ENCODE data around the gene CDKN2C.
A peak's percentile ranks its signal among the peaks of the same experiment; 100 is the strongest.

CDKN2C gene

GRCh38 chr1:50973255-50973654 lies 3.2 kb downstream of the CDKN2C start:
- Histone ChIP-seq H3K9ac (ENCODE audit: low read depth in 1 of 2, low read length in 2 of 2) (no peak overlapping the region), H3K4me3 (ENCODE audit: low read depth in 1 of 2, low read length in 2 of 2) (no peak overlapping the region)

GRCh38 chr1:50973875-50974617 lies 4.0 kb downstream of the CDKN2C start:
- H3K27me3 ChIP-seq (ENCODE audit: control insufficient read depth in 1 of 2, insufficient read depth in 2 of 2, low read length in 2 of 2), result no peaks in the 10 kb centered on the region
- H3K4me3 ChIP-seq (ENCODE audit: low read depth in 1 of 2, low read length in 2 of 2), result no peak overlapping the region
- H3K36me3 ChIP-seq (ENCODE audit: control insufficient read depth in 1 of 2, insufficient read depth in 2 of 2, low read length in 2 of 2), result no peaks in the 10 kb centered on the region
- no peak overlapping the region for H3K27ac ChIP-seq (ENCODE audit: low read depth, low read length)
- H3K9me3 ChIP-seq (ENCODE audit: control insufficient read depth in 1 of 2, low read length in 2 of 2), result no peaks in the 10 kb centered on the region
- H3K4me1 ChIP-seq (ENCODE audit: control insufficient read depth in 1 of 2, insufficient read depth in 2 of 2, low read length in 2 of 2), result peaks cover 0 to 12% of the 10 kb centered on the region in 2 donors
- no peak overlapping the region for H3K9ac ChIP-seq (ENCODE audit: low read depth in 1 of 2, low read length in 2 of 2)

More at GRCh38 chr1:50973255-50973654, 3.2 kb downstream of the CDKN2C start:
- no peak overlapping the region for H3K27ac ChIP-seq (ENCODE audit: low read depth, low read length)
- no peaks in the 10 kb centered on the region for H3K9me3 ChIP-seq (ENCODE audit: control insufficient read depth in 1 of 2, low read length in 2 of 2)
- H3K4me1 ChIP-seq (ENCODE audit: control insufficient read depth in 1 of 2, insufficient read depth in 2 of 2, low read length in 2 of 2), result peaks cover 0 to 12% of the 10 kb centered on the region in 2 donors
- no peaks in the 10 kb centered on the region for H3K36me3 ChIP-seq (ENCODE audit: control insufficient read depth in 1 of 2, insufficient read depth in 2 of 2, low read length in 2 of 2)
- no peaks in the 10 kb centered on the region for H3K27me3 ChIP-seq (ENCODE audit: control insufficient read depth in 1 of 2, insufficient read depth in 2 of 2, low read length in 2 of 2)

DNA sequence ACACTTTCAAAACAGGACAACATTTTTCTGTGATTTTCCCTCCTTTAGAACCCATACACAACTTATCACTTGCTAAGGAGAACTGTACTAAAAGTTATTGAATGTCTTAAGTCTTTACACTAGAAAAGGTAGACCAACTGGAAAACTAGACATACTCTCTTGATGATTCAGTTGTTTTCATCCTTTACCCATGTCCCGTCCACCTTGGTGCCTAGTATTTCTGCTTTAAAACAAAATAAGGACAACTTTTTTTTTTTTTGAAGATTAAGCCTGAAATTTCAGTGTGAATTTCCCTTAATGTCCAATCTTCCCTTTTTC lies 4.5 kb downstream of the CDKN2C start:
- no peaks in the 10 kb centered on the region for H3K27me3 ChIP-seq (ENCODE audit: control insufficient read depth in 1 of 2, insufficient read depth in 2 of 2, low read length in 2 of 2)
- H3K9me3 ChIP-seq (ENCODE audit: control insufficient read depth in 1 of 2, low read length in 2 of 2), result no peaks in the 10 kb centered on the region
- H3K36me3 ChIP-seq (ENCODE audit: control insufficient read depth in 1 of 2, insufficient read depth in 2 of 2, low read length in 2 of 2), result no peaks in the 10 kb centered on the region
- no peak overlapping the region for H3K9ac ChIP-seq (ENCODE audit: low read depth in 1 of 2, low read length in 2 of 2)
- no peak overlapping the region for H3K4me3 ChIP-seq (ENCODE audit: low read depth in 1 of 2, low read length in 2 of 2)
- H3K27ac ChIP-seq (ENCODE audit: low read depth, low read length), result no peak overlapping the region
- peaks cover 0 to 12% of the 10 kb centered on the region in 2 donors for H3K4me1 ChIP-seq (ENCODE audit: control insufficient read depth in 1 of 2, insufficient read depth in 2 of 2, low read length in 2 of 2)

DNA sequence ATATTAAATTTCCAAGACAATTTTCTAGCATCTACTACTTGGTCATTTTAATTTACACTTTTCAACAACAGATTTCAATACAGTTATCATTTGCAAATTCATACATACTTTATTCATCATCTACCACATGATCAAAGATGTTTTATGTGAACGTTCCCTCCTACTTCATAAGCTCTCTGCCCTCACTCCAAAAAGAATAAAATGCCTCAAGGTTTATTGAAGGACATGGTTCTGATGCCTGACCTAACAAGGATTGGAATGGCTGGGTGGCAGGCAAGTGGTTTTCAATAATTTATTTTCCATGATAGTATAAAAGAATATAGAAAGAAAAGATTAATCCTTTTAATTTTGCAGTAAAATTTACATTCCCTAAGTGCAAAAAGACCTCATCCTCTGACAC lies 5.4 kb downstream of the CDKN2C start:
- Histone ChIP-seq H3K4me1 (ENCODE audit: control insufficient read depth in 1 of 2, insufficient read depth in 2 of 2, low read length in 2 of 2) (peaks cover 0 to 7% of the 10 kb centered on the region in 2 donors), H3K27me3 (ENCODE audit: control insufficient read depth in 1 of 2, insufficient read depth in 2 of 2, low read length in 2 of 2) (no peaks in the 10 kb centered on the region), H3K27ac (ENCODE audit: low read depth, low read length) (no peak overlapping the region), H3K36me3 (ENCODE audit: control insufficient read depth in 1 of 2, insufficient read depth in 2 of 2, low read length in 2 of 2) (no peaks in the 10 kb centered on the region), H3K4me3 (ENCODE audit: low read depth in 1 of 2, low read length in 2 of 2) (no peak overlapping the region), H3K9ac (ENCODE audit: low read depth in 1 of 2, low read length in 2 of 2) (no peak overlapping the region), H3K9me3 (ENCODE audit: control insufficient read depth in 1 of 2, low read length in 2 of 2) (no peaks in the 10 kb centered on the region)

GRCh38 chr1:50976111-50976889 lies 6.3 kb downstream of the CDKN2C start:
- Histone ChIP-seq H3K9me3 (ENCODE audit: control insufficient read depth in 1 of 2, low read length in 2 of 2) (no peaks in the 10 kb centered on the region), H3K36me3 (ENCODE audit: control insufficient read depth in 1 of 2, insufficient read depth in 2 of 2, low read length in 2 of 2) (no peaks in the 10 kb centered on the region), H3K27ac (ENCODE audit: low read depth, low read length) (peak overlapping the region; percentile 73), H3K4me1 (ENCODE audit: control insufficient read depth in 1 of 2, insufficient read depth in 2 of 2, low read length in 2 of 2) (peaks cover 0 to 7% of the 10 kb centered on the region in 2 donors), H3K9ac (ENCODE audit: low read depth in 1 of 2, low read length in 2 of 2) (peak overlapping the region; percentile 72 to 76), H3K4me3 (ENCODE audit: low read depth in 1 of 2, low read length in 2 of 2) (peak overlapping the region; percentile 86 to 91), H3K27me3 (ENCODE audit: control insufficient read depth in 1 of 2, insufficient read depth in 2 of 2, low read length in 2 of 2) (no peaks in the 10 kb centered on the region)

DNA sequence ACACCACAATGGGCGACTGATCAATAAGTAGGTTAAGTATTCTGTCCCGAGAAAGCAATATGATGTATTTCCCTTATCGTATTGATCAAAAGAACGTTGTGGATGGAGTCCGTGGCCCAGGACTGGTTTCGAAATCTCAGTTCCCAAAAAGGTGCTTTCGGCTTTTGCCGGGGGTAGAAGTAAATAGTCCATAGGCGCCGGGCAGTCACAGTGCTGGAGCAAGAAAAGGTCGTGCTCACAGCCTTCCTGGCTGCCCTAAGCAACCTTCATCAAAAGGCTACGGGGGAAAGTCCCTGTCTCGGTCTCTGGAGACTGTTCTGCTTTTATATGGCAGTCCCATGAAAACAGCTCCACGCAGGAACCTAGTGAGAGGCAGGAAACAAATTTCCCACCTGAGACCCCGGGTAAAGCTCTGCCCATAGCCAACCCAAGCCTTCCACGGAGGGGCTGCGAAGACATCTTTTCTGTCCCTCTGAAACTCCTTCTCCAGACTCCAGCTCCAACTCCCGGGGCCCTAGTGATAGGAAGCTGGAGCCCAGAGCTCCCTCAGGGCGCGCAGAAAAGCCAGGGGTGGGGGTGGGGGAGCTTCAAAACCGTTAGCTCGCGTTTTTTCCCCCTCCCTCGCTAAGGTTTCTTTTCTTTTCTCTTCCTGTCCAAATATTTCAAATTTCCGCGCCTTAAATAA lies 7.0 kb downstream of the CDKN2C start:
- H3K27ac ChIP-seq (ENCODE audit: low read depth, low read length), result peak overlapping the region; percentile 73
- H3K9me3 ChIP-seq (ENCODE audit: control insufficient read depth in 1 of 2, low read length in 2 of 2), result no peaks in the 10 kb centered on the region
- peaks cover 0 to 7% of the 10 kb centered on the region in 2 donors for H3K4me1 ChIP-seq (ENCODE audit: control insufficient read depth in 1 of 2, insufficient read depth in 2 of 2, low read length in 2 of 2)
- H3K4me3 ChIP-seq (ENCODE audit: low read depth in 1 of 2, low read length in 2 of 2), result peak overlapping the region; percentile 86 to 91
- no peaks in the 10 kb centered on the region for H3K27me3 ChIP-seq (ENCODE audit: control insufficient read depth in 1 of 2, insufficient read depth in 2 of 2, low read length in 2 of 2)
- no peaks in the 10 kb centered on the region for H3K36me3 ChIP-seq (ENCODE audit: control insufficient read depth in 1 of 2, insufficient read depth in 2 of 2, low read length in 2 of 2)
- H3K9ac ChIP-seq (ENCODE audit: low read depth in 1 of 2, low read length in 2 of 2), result peak overlapping the region; percentile 72 to 76

GRCh38 chr1:50977575-50978143 lies 7.6 kb downstream of the CDKN2C start:
- Histone ChIP-seq H3K4me3 (ENCODE audit: low read depth in 1 of 2, low read length in 2 of 2) (peak overlapping the region; percentile 86 to 91), H3K9ac (ENCODE audit: low read depth in 1 of 2, low read length in 2 of 2) (peak overlapping the region; percentile 76 to 80), H3K27me3 (ENCODE audit: control insufficient read depth in 1 of 2, insufficient read depth in 2 of 2, low read length in 2 of 2) (no peaks in the 10 kb centered on the region), H3K27ac (ENCODE audit: low read depth, low read length) (peak overlapping the region; percentile 85), H3K4me1 (ENCODE audit: control insufficient read depth in 1 of 2, insufficient read depth in 2 of 2, low read length in 2 of 2) (peaks cover 0 to 7% of the 10 kb centered on the region in 2 donors), H3K36me3 (ENCODE audit: control insufficient read depth in 1 of 2, insufficient read depth in 2 of 2, low read length in 2 of 2) (no peaks in the 10 kb centered on the region), H3K9me3 (ENCODE audit: control insufficient read depth in 1 of 2, low read length in 2 of 2) (no peaks in the 10 kb centered on the region)

- H3K27me3 ChIP-seq (ENCODE audit: control insufficient read depth in 1 of 2, insufficient read depth in 2 of 2, low read length in 2 of 2), result no peaks in the 10 kb centered on the region
Measured at GRCh38 chr1:50978144-50978851, 8.3 kb downstream of the CDKN2C start.

GRCh38 chr1:50978852-50979781 lies 9.1 kb downstream of the CDKN2C start:
- H3K36me3 ChIP-seq (ENCODE audit: control insufficient read depth in 1 of 2, insufficient read depth in 2 of 2, low read length in 2 of 2), result no peaks in the 10 kb centered on the region
- H3K9me3 ChIP-seq (ENCODE audit: control insufficient read depth in 1 of 2, low read length in 2 of 2), result no peaks in the 10 kb centered on the region
- no peaks in the 10 kb centered on the region for H3K27me3 ChIP-seq (ENCODE audit: control insufficient read depth in 1 of 2, insufficient read depth in 2 of 2, low read length in 2 of 2)
- no peak overlapping the region for H3K27ac ChIP-seq (ENCODE audit: low read depth, low read length)
- H3K9ac ChIP-seq (ENCODE audit: low read depth in 1 of 2, low read length in 2 of 2), result peak overlapping the region; percentile 73 to 80
- peaks cover 0 to 7% of the 10 kb centered on the region in 2 donors for H3K4me1 ChIP-seq (ENCODE audit: control insufficient read depth in 1 of 2, insufficient read depth in 2 of 2, low read length in 2 of 2)
- peak overlapping the region; percentile 86 to 91 for H3K4me3 ChIP-seq (ENCODE audit: low read depth in 1 of 2, low read length in 2 of 2)

More at GRCh38 chr1:50978144-50978851, 8.3 kb downstream of the CDKN2C start:
- peak overlapping the region; percentile 85 for H3K27ac ChIP-seq (ENCODE audit: low read depth, low read length)
- peak overlapping the region; percentile 73 to 80 for H3K9ac ChIP-seq (ENCODE audit: low read depth in 1 of 2, low read length in 2 of 2)
- no peaks in the 10 kb centered on the region for H3K36me3 ChIP-seq (ENCODE audit: control insufficient read depth in 1 of 2, insufficient read depth in 2 of 2, low read length in 2 of 2)
- H3K4me1 ChIP-seq (ENCODE audit: control insufficient read depth in 1 of 2, insufficient read depth in 2 of 2, low read length in 2 of 2), result peaks cover 0 to 7% of the 10 kb centered on the region in 2 donors
- H3K4me3 ChIP-seq (ENCODE audit: low read depth in 1 of 2, low read length in 2 of 2), result peak overlapping the region; percentile 86 to 91
- no peaks in the 10 kb centered on the region for H3K9me3 ChIP-seq (ENCODE audit: control insufficient read depth in 1 of 2, low read length in 2 of 2)

Measured in duodenal mucosa (tissue), 2 donors.